ENCODE results near the gene PITPNM3.

- TF ChIP-seq CTCF (conservative IDR thresholded peaks at IDR 0.05; ENCODE audit: low read length) (peak; percentile 58), EZH2phosphoT487 (IDR thresholded peaks at IDR 0.05; ENCODE audit: borderline replicate concordance) (no peak)
Observed at GRCh38 chr17:6430769-6431168, 125.6 kb downstream of the PITPNM3 start.

Measured in Loucy (cell line).